AG09309 (cell line): ENCODE results near the gene ZEB2.

Experiments
- DNase-seq: peaks from one replicate; pipeline ENCODE4 v3.0.0-alpha.2; 2010; ENCODE audit warnings: low read depth
- H3K4me3 ChIP-seq: 2 replicates; pipeline ENCODE4 v1.5.1; 2011; ENCODE audit warnings: mild to moderate bottlenecking, low read depth, low read length, moderate library complexity; ENCODE audit not compliant: control insufficient read depth
- TF ChIP-seq, protein P1 (sequence below): IDR thresholded peaks from 2 replicates; pipeline ENCODE4 v1.5.1; 2011; ENCODE audit warnings: mild to moderate bottlenecking, low read depth, low read length, inconsistent platforms; ENCODE audit not compliant: insufficient read depth, control insufficient read depth; ENCODE audit errors: missing control alignments

ZEB2 gene

DNA sequence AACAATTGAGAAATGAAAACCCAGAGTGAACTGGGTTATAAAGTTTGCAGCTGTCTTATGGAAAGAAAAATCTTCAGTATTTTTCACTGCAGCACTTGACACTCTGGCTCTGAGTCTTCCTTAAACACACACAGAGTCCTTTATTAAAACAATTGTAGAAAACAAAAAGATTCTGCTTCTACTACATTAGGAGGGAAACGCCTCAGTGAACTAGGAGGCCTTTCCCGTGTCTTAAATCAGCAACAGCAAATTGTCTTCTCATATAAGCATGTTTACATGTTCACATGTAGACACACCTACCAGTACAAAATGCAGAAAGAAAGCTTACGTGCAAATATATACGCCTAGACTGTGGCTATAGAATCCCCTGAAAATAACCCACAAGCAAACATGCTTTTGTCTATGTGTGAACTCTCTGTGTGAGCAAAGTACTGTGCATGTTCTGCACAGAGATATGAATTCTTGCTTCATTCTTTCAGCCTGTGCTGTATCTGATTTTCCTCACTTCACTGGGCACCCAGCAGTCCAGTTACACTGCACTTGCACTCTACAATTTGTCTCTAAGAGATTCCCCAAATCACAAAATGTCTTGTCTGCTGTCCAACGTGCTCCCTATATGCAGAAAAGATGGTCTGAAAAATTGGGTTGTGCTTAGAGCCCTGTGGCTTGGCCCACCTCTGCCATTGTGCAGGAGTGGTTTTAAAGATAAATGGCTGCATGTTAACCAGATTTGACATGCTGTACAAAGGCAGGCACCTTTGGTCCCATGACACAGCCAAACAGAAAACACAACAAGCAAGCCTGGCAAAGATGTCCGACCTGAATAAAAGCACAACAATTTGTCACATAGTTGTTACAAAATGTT lies 24.5 kb downstream of the ZEB2 start:
- H3K4me3 ChIP-seq = no peak overlapping the region
- TF ChIP-seq, protein P1, sequence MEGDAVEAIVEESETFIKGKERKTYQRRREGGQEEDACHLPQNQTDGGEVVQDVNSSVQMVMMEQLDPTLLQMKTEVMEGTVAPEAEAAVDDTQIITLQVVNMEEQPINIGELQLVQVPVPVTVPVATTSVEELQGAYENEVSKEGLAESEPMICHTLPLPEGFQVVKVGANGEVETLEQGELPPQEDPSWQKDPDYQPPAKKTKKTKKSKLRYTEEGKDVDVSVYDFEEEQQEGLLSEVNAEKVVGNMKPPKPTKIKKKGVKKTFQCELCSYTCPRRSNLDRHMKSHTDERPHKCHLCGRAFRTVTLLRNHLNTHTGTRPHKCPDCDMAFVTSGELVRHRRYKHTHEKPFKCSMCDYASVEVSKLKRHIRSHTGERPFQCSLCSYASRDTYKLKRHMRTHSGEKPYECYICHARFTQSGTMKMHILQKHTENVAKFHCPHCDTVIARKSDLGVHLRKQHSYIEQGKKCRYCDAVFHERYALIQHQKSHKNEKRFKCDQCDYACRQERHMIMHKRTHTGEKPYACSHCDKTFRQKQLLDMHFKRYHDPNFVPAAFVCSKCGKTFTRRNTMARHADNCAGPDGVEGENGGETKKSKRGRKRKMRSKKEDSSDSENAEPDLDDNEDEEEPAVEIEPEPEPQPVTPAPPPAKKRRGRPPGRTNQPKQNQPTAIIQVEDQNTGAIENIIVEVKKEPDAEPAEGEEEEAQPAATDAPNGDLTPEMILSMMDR = no peak
- no peak for DNase-seq

DNA sequence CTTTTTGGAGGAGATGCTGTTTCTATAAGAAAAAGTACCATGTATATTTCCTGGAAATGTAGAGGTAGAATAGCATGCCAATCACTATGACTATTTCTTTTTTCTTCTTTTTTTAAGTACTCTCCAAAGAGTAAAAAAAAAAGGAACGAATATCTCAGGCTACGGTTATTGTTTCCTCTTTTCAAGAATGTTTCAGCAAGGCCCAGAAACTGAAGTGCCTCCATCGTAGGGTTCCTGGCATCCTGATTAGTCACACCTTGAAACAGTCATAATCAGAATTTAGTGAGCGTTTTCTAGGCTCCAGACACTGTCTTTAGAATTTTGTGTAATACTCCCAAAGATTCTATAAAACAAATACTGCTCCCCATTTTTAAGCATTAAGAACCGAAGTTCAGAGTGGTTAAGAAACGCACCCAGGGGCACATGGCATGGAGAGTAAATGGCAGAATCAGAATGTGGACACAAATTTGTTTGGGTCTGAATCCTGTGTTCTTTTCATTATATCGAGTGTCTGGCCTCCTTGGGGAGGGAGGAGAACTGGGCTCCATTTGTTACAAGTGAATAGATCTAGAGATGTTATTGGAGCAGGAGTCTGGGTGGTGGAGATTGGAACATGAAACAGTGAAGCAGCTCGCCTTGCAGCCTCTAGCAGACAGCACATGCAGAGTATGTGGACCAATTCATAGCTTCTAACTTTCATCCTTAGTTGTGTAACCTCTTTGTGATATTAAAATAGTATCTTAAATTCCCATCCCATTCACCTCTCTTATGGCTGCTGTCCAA lies 26.7 kb downstream of the ZEB2 start:
- no peak for DNase-seq
- TF ChIP-seq, protein P1 = no peak
- H3K4me3 ChIP-seq = no peak overlapping the region

DNA sequence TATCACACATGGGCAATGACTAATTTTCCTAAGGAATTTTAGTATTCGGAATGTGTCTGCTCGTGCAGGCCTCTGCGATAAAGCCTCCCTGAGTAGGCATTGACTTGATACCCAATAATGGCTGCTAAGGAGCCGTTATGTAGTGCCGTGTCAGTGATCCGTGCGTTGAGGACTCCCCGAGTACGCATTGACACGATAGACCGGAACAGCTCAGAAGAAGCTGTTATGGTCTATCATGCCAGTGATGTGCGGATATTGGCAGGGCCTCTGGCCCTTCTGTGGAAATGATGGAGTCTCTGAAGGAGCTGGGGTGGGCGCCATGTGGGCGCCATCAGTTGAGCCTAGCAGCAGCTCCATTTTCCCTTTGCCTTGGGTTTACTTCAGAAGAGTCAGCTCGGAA lies 29.1 kb downstream of the ZEB2 start:
- DNase-seq = no peak
- TF ChIP-seq, protein P1 = no peak
- no peak overlapping the region for H3K4me3 ChIP-seq

DNA sequence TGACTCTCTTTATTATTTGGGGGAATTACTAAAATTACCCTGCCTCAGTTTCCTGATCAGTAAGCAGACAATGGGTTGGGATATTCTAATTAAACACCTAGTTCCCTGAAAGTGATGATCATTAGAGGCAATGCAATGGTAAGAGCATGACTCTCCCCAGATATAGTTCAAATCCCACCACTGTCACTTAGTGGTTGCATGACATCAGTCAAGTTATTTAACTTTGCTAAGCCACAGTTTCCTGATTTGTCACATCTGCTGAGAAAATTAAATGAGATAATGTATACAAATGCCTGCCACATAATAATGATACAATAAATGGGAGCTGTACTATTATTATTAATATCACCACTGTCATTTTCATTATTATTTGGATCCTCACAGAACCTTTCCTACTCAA lies 29.9 kb downstream of the ZEB2 start:
- TF ChIP-seq, protein P1 = no peak
- DNase-seq = no peak
- no peak overlapping the region for H3K4me3 ChIP-seq

DNA sequence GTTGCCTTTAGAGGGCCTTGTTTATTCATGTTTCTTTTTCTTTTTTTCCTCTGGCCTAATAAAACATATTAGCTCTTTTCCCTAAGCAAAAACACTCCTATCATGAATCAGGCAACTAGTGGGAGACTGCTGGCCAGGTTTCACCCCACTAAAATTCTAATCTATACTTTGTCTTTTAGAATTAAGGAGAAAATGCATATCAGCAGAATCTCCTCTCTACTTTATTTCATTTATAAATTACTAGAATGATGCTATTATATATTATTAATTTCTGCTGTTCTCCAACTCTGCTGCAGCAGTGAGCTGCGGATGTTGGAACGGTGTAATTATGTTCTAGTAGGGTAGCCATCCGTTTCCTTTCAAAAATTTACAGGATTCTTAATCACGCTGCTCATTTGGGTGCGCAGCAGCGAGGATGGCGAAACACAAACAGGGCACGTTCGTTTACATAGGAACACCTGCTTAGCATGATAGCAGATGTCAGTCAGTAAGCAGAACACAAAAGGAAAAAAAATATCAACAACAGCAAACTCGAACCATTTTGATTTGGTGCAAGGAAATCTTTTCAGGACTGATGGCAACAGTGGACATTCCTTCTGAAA lies 30.5 kb downstream of the ZEB2 start:
- no peak overlapping the region for H3K4me3 ChIP-seq
- DNase-seq = no peak
- TF ChIP-seq, protein P1 = no peak

DNA sequence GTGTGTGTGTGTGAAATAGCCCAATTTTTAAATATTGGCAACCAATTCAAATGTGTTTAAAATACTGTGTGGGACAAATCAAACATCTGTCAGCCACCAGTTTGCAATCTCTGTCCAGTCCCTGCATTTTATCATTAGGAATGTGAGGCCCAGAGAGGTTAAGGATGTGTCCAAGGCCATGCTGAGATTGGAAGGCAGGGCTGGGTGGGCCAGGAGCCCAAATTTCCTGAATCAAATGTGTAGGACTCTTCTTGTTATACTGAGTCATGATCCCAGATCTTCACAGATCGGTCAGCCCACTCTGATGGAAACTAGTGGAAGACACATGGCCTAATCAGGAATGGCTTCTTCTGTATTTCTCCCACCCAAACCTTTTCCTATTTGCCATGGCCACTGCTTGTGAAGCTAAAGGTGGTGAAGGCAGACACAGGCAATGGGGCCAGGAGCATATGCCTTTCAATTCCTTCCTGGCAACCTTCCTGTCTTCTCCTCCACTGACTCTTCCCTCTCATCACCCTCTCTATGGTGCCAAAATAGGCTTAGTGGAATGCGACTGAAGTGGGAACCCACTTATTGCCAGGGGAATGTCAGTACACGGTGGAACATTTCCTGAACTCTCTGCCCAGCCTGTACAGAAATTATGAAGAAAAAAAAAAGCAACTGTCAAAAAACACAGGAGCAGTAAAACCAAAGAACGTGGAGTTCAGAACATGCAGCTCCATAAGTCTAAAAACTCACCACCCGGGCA lies 35.5 kb downstream of the ZEB2 start:
- no peak overlapping the region for H3K4me3 ChIP-seq
- TF ChIP-seq, protein P1 = no peak
- DNase-seq = no peak
